ENCODE results near the gene BEGAIN.

GRCh38 chr14:100605230-100605629 lies 18.0 kb upstream of the BEGAIN start:
- TF ChIP-seq, protein P1, sequence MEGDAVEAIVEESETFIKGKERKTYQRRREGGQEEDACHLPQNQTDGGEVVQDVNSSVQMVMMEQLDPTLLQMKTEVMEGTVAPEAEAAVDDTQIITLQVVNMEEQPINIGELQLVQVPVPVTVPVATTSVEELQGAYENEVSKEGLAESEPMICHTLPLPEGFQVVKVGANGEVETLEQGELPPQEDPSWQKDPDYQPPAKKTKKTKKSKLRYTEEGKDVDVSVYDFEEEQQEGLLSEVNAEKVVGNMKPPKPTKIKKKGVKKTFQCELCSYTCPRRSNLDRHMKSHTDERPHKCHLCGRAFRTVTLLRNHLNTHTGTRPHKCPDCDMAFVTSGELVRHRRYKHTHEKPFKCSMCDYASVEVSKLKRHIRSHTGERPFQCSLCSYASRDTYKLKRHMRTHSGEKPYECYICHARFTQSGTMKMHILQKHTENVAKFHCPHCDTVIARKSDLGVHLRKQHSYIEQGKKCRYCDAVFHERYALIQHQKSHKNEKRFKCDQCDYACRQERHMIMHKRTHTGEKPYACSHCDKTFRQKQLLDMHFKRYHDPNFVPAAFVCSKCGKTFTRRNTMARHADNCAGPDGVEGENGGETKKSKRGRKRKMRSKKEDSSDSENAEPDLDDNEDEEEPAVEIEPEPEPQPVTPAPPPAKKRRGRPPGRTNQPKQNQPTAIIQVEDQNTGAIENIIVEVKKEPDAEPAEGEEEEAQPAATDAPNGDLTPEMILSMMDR (IDR thresholded peaks at IDR 0.05): no peak
- TF ChIP-seq POLR2AphosphoS5 (IDR thresholded peaks at IDR 0.05) (no peak), EP300 (IDR thresholded peaks at IDR 0.05) (no peak), POLR2A (IDR thresholded peaks at IDR 0.05) (no peak)

Measured in suprapubic skin (tissue), 4 donors.